Measurements from ENCODE around the gene CHDH.

The CHDH gene

GRCh38 chr3:53824795-53825194 is 21.4 kb downstream of the CHDH start:
- DNase-seq (ENCODE audit: low spot score) = no peak
- FAIRE-seq = no peak

GRCh38 chr3:53823956-53824657 is 22.1 kb downstream of the CHDH start:
- no peak for FAIRE-seq

GRCh38 chr3:53823026-53823955 is 22.9 kb downstream of the CHDH start:
- FAIRE-seq = no peak

More at GRCh38 chr3:53823956-53824657, 22.1 kb downstream of the CHDH start:
- no peak for DNase-seq (ENCODE audit: low spot score)

GRCh38 chr3:53822331-53822741 is 23.9 kb downstream of the CHDH start:
- DNase-seq (ENCODE audit: low spot score) = no peak
- no peak for FAIRE-seq

More at GRCh38 chr3:53823026-53823955, 22.9 kb downstream of the CHDH start:
- no peak for DNase-seq (ENCODE audit: low spot score)

- FAIRE-seq (no peak), DNase-seq (ENCODE audit: low spot score) (no peak)
Measured at GRCh38 chr3:53821631-53822121, 24.5 kb downstream of the CHDH start.

- DNase-seq (ENCODE audit: low spot score) (no peak), FAIRE-seq (no peak)
Measured at GRCh38 chr3:53820756-53821580, 25.3 kb downstream of the CHDH start.

GRCh38 chr3:53820084-53820483 is 26.1 kb downstream of the CHDH start:
- no peak for FAIRE-seq

GRCh38 chr3:53819163-53819868 is 26.9 kb downstream of the CHDH start:
- DNase-seq (ENCODE audit: low spot score) (no peak), FAIRE-seq (no peak)

More at GRCh38 chr3:53820084-53820483, 26.1 kb downstream of the CHDH start:
- no peak for DNase-seq (ENCODE audit: low spot score)

GRCh38 chr3:53818221-53819162 is 27.7 kb downstream of the CHDH start:
- FAIRE-seq = no peak

GRCh38 chr3:53817809-53818208 is 28.4 kb downstream of the CHDH start:
- FAIRE-seq (no peak), DNase-seq (ENCODE audit: low spot score) (no peak)

More at GRCh38 chr3:53818221-53819162, 27.7 kb downstream of the CHDH start:
- DNase-seq (ENCODE audit: low spot score) = no peak

- DNase-seq (ENCODE audit: low spot score) (no peak), FAIRE-seq (no peak)
Measured at GRCh38 chr3:53817211-53817610, 29.0 kb downstream of the CHDH start.

- no peak for DNase-seq (ENCODE audit: low spot score)
- FAIRE-seq = no peak
Measured at GRCh38 chr3:53816425-53816824, 29.8 kb downstream of the CHDH start.

- no peak for FAIRE-seq
Measured at GRCh38 chr3:53815651-53816050, 30.6 kb downstream of the CHDH start.

GRCh38 chr3:53815067-53815466 is 31.2 kb downstream of the CHDH start:
- DNase-seq (ENCODE audit: low spot score) = no peak
- no peak for FAIRE-seq

More at GRCh38 chr3:53815651-53816050, 30.6 kb downstream of the CHDH start:
- no peak for DNase-seq (ENCODE audit: low spot score)

GRCh38 chr3:53813876-53814275 is 32.3 kb downstream of the CHDH start:
- no peak for DNase-seq (ENCODE audit: low spot score)
- FAIRE-seq = no peak

- no peak for FAIRE-seq
- no peak for DNase-seq (ENCODE audit: low spot score)
Measured at GRCh38 chr3:53813229-53813628, 33.0 kb downstream of the CHDH start.

GRCh38 chr3:53812434-53812833 is 33.8 kb downstream of the CHDH start:
- no peak for FAIRE-seq

GRCh38 chr3:53811143-53811927 is 34.9 kb downstream of the CHDH start:
- no peak for FAIRE-seq
- DNase-seq (ENCODE audit: low spot score) = no peak

More at GRCh38 chr3:53812434-53812833, 33.8 kb downstream of the CHDH start:
- no peak for DNase-seq (ENCODE audit: low spot score)
